Right atrium auricular region (tissue), 2 donors: ENCODE results near the gene AMOTL2. TPM values are rescaled to one million over a fixed set of nuclear protein-coding genes. Genes with fewer than 3 reads are reported as not detected.

ENCODE experiments used
- DNase-seq: peaks from one replicate; pipeline ENCODE4 v3.0.0-alpha.2; 2019; ENCODE audit warnings: low spot score
- H3K27ac ChIP-seq, 2 donors: fragments of 200-600 bp; sonication (generic); 1 replicate in 1 of 2; 2 replicates in 1 of 2; pipeline ENCODE4 v1.5.1; 2016 to 2019
- H3K27me3 ChIP-seq, 2 donors: fragments of 200-600 bp; sonication (generic); one replicate each; pipeline versions ENCODE4 v1.5.1 to v1.6.0; 2017 to 2019
- H3K36me3 ChIP-seq: fragments of 200-600 bp; sonication (generic); one replicate; pipeline ENCODE4 v1.5.1; 2016
- H3K4me1 ChIP-seq, 2 donors: fragments of 200-600 bp; sonication (generic); one replicate each; pipeline versions ENCODE4 v1.5.1 to v1.6.0; 2017 to 2019
- H3K4me3 ChIP-seq, 2 donors: fragments of 200-600 bp; sonication (generic); 1 replicate in 1 of 2; 2 replicates in 1 of 2; pipeline ENCODE4 v1.5.1; 2017 to 2019; ENCODE audit warnings: mild to moderate bottlenecking in 1 of 2, moderate library complexity in 1 of 2
- H3K9me3 ChIP-seq, 2 donors: fragments of 200-600 bp; sonication (generic); one replicate each; pipeline ENCODE4 v1.5.1; 2019
- CTCF ChIP-seq, 2 donors: fragments of 200-600 bp; sonication (generic); IDR thresholded peaks; one replicate each; pipeline ENCODE4 v1.5.1; 2019; ENCODE audit warnings: antibody characterized with exemption in 2 of 2
- total RNA-seq, 2 donors: library from RNA; depleted of rRNA; stranded (reverse); fragments of >200 nt; gene quantifications; one replicate each; pipeline ENCODE4 v1.1.0, GENCODE V29; 2016

The AMOTL2 gene
- total RNA-seq, 2 donors from 2014 or later, result 62.3 to 119 TPM

DNA sequence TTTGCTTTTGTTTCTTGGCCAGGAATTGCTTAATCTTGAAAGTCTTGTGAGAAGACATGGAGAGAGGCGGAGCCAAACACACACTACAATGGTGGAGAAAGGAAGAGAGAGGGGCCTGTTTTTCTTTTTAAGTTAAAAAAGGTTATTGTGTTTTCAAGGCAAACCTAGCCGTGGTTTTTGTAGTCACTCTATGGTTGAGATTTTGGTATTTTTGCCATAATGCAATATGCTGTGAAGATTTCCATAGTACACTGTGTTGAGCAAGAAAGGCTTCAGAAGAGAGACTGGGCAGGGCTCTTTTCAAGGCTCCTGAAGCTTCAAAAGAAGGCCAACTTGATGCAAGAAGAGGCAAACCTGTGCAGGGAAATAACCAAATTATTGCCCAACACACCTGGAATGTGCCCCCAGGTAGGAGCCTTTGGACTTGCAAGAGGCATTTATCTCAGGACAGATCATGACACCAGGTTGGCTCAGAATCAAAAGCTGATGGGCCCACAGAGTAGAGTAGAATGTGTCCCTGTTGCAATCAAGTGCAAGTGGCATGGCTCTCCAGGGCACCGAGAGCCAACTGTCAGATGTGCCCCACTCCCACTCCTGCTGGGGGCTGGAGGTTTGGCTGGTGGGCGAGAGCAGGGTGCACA, 22.1 kb downstream of the AMOTL2 start:
- Histone ChIP-seq H3K27ac (peak overlapping the region in 1 of 2 donors; percentile 62), H3K36me3 (peaks cover 25% of the 10 kb centered on the region), H3K4me3 (no peak overlapping the region), H3K9me3 (no peaks in the 10 kb centered on the region), H3K27me3 (no peaks in the 10 kb centered on the region), H3K4me1 (peaks cover 0 to 71% of the 10 kb centered on the region in 2 donors)
- no peak for TF ChIP-seq CTCF (IDR thresholded peaks at IDR 0.05)
- no peak for DNase-seq

DNA sequence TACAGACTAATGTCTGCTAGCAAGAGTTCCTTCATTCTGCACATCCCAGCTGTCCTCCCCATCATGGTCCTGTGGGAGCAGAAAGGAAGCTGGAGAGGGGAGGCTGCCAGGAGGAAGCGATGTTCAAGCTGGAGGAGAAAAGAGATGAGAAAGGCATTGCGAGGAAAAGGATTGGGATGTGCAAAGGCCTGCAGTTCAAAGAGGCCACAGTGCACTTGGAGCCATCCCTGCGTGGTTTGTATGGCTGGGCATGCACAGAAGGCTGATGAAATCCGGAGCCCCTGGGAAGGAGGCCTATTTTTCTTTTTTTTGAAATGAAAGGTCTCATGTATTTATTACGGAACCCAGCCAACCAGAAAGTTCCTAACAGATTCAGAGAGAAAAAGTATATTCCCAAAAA, 22.8 kb downstream of the AMOTL2 start:
- Histone ChIP-seq H3K27ac (peak overlapping the region in 1 of 2 donors; percentile 62), H3K4me1 (peaks cover 0 to 64% of the 10 kb centered on the region in 2 donors), H3K36me3 (peaks cover 18% of the 10 kb centered on the region), H3K9me3 (peaks cover 0 to 6% of the 10 kb centered on the region in 2 donors), H3K27me3 (no peaks in the 10 kb centered on the region), H3K4me3 (no peak overlapping the region)
- DNase-seq, result no peak
- no peak for TF ChIP-seq CTCF (IDR thresholded peaks at IDR 0.05)

GRCh38 chr3:134350861-134351311, 23.4 kb downstream of the AMOTL2 start:
- no peaks in the 10 kb centered on the region for H3K27me3 ChIP-seq
- peaks cover 13% of the 10 kb centered on the region for H3K36me3 ChIP-seq
- no peak overlapping the region for H3K4me3 ChIP-seq
- H3K27ac ChIP-seq, result no peak overlapping the region
- DNase-seq, result no peak
- peaks cover 0 to 11% of the 10 kb centered on the region in 2 donors for H3K9me3 ChIP-seq
- TF ChIP-seq CTCF (IDR thresholded peaks at IDR 0.05), result no peak
- peaks cover 0 to 58% of the 10 kb centered on the region in 2 donors for H3K4me1 ChIP-seq

DNA sequence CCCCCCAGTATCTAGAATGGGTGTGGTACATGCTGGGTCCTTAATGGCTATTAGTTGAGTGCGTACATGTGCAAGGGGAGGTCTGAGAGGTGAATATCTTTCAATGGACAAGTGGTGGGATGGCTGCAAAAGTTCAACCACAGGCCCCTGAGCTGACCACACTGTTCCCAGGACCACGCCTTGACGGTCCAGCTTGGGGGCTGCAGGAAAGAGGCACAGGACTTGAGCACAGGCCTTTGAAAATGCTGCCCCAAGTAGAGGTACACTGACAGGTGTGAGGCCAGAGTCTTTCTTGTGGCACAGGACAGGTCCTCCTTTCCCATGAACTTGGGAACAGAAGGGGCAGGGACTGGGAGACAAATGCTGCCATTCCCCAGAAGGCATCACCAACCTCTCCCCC, 24.0 kb downstream of the AMOTL2 start:
- H3K9me3 ChIP-seq, result peaks cover 0 to 11% of the 10 kb centered on the region in 2 donors
- H3K27ac ChIP-seq, result no peak overlapping the region
- peaks cover 0 to 52% of the 10 kb centered on the region in 2 donors for H3K4me1 ChIP-seq
- no peaks in the 10 kb centered on the region for H3K27me3 ChIP-seq
- TF ChIP-seq CTCF (IDR thresholded peaks at IDR 0.05), result no peak
- no peak overlapping the region for H3K4me3 ChIP-seq
- DNase-seq, result no peak
- H3K36me3 ChIP-seq, result peaks cover 11% of the 10 kb centered on the region

DNA sequence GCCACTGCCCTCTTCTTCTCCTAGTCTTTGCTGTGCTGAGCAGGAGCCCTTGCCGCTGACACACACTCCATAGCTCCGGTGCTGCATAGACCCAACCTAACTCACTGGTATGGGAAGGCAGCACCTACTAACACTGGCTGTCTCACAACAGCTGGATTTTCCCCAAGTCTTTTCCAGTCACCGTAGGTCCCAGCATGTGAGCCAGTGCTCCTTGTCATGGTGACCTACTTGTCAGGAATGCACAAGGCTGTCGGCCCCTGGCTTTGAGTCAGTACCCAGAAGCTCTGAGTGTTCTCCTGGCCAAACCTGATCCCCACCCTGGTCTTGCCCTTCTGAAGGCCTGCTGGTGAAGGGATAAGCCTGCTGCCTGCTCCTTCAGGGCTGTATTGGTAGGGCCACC, 25.7 kb downstream of the AMOTL2 start:
- Histone ChIP-seq H3K36me3 (no peaks in the 10 kb centered on the region), H3K27ac (peak overlapping the region in 1 of 2 donors; percentile 37), H3K4me1 (peaks cover 0 to 36% of the 10 kb centered on the region in 2 donors), H3K27me3 (no peaks in the 10 kb centered on the region), H3K9me3 (peaks cover 0 to 11% of the 10 kb centered on the region in 2 donors), H3K4me3 (no peak overlapping the region)
- no peak for TF ChIP-seq CTCF (IDR thresholded peaks at IDR 0.05)
- DNase-seq, result no peak

DNA sequence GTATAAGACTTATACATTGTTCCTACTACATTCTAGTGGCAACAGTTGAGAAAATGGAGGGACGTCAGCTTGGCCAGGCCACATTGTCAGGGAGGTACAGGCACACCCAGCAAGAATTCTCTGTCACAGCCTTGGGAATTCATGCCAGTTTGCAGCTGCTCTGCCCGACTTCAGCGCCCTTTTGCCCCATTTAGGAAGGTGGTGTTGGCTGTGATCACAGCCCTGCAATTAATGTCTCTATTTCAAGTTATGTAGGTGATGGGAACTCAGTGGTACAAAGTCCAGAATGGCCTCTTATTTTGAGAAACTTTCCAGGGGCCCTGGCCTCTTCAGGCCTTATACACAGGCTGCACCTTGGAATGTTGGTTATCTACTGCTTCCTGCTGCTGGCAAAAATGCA, 26.7 kb downstream of the AMOTL2 start:
- Histone ChIP-seq H3K4me1 (peaks cover 0 to 27% of the 10 kb centered on the region in 2 donors), H3K27ac (no peak overlapping the region), H3K4me3 (no peak overlapping the region), H3K9me3 (peaks cover 0 to 11% of the 10 kb centered on the region in 2 donors), H3K27me3 (no peaks in the 10 kb centered on the region), H3K36me3 (no peaks in the 10 kb centered on the region)
- TF ChIP-seq CTCF (IDR thresholded peaks at IDR 0.05), result no peak
- no peak for DNase-seq
